HCT116 (cell line): ENCODE results near the gene NPFF. TPM values are rescaled to one million over a fixed set of nuclear protein-coding genes. Genes with fewer than 3 reads are reported as not detected.

ENCODE experiments used
- ATAC-seq: fragments of 200-7000 bp; cut with Tn5 transposase; 2 replicates; pipeline ENCODE4 v1.9.1; 2020; ENCODE audit warnings: mild to moderate bottlenecking, moderate library complexity
- BruUV-seq: library from RNA; stranded (reverse); fragments of 400-500 nt; replicated peaks from 2 replicates; lab custom pipeline; 2021; lab: Mats Ljungman, UMichigan
- CTCF ChIA-PET: fragments of 300-600 bp; sonication (Branson Sonifier 250); formaldehyde crosslinking; loops from one replicate; lab custom pipeline; 2021; ENCODE audit warnings: antibody characterized with exemption; lab: Charles Lee
- POLR2A ChIA-PET: fragments of 300-600, 350-600 bp; sonication (Branson Sonifier 250); formaldehyde crosslinking; loops from one replicate; lab custom pipeline; 2021; ENCODE audit warnings: antibody characterized with exemption; lab: Charles Lee
- RAD21 ChIA-PET, 2 experiments: fragments of 300-600 bp; sonication (Branson Sonifier 250); formaldehyde crosslinking; loops; one replicate each; lab custom pipeline; 2023; ENCODE audit warnings: low total read pairs in 2 of 2; ENCODE audit not compliant: uncharacterized antibody in 2 of 2, unreplicated experiment in 2 of 2, low non-redundant PET in 1 of 2; lab: Charles Lee
- DNase-seq: peaks from one replicate; pipeline ENCODE4 v3.0.0-alpha.2; 2010; ENCODE audit warnings: low read depth, low spot score
- H2AFZ ChIP-seq: fragments of 200-600 bp; shearing (Covaris generic), sonication (generic); 2 replicates; pipeline ENCODE4 v1.6.1; 2017; ENCODE audit warnings: low read depth, mixed run types, mixed read lengths, antibody characterized with exemption, low read length; ENCODE audit not compliant: poor library complexity, severe bottlenecking
- H3K27ac ChIP-seq: 2 replicates; pipeline ENCODE4 v1.5.1; 2012; ENCODE audit warnings: low read depth, low read length
- H3K27me3 ChIP-seq: fragments of 200-600 bp; sonication (generic); 2 replicates; pipeline ENCODE4 v1.6.1; 2016; ENCODE audit warnings: mixed run types, low read length, mixed read lengths; ENCODE audit not compliant: insufficient read depth
- H3K36me3 ChIP-seq, 2 experiments: fragments of 200-500 bp in 1 of 2; fragments of 200-600 bp in 1 of 2; sonication (Bioruptor generic) in 1 of 2; sonication (generic) in 1 of 2; 2 replicates each; pipeline versions ENCODE4 v1.5.1 to v1.6.1; 2014 to 2016; ENCODE audit warnings: low read length in 2 of 2, inconsistent platforms in 1 of 2, mixed read lengths in 1 of 2, mixed run types in 1 of 2; ENCODE audit not compliant: insufficient read depth in 2 of 2, control insufficient read depth in 1 of 2
- H3K4me1 ChIP-seq, 2 experiments: fragments of 200-600 bp in 1 of 2; sonication (generic) in 1 of 2; 2 replicates each; pipeline versions ENCODE4 v1.5.1 to v1.6.1; 2012 to 2017; ENCODE audit warnings: low read length in 2 of 2, inconsistent platforms in 1 of 2, mild to moderate bottlenecking in 1 of 2, mixed read lengths in 1 of 2, mixed run types in 1 of 2, moderate library complexity in 1 of 2; ENCODE audit not compliant: insufficient read depth in 2 of 2, control insufficient read depth in 1 of 2
- H3K4me2 ChIP-seq: fragments of 200-600 bp; sonication (generic); 2 replicates; pipeline ENCODE4 v1.6.1; 2017; ENCODE audit warnings: mixed run types, low read length, mixed read lengths
- H3K4me3 ChIP-seq, 2 experiments: fragments of 200-600 bp in 1 of 2; sonication (generic) in 1 of 2; replicated peaks in 1 of 2; 2 replicates each; pipeline ENCODE4 v1.5.1; 2011 to 2016; ENCODE audit warnings: low read length in 2 of 2, control low read depth in 1 of 2, low read depth in 1 of 2, mild to moderate bottlenecking in 1 of 2, mixed read lengths in 1 of 2, mixed run types in 1 of 2
- H3K79me2 ChIP-seq: fragments of 200-600 bp; sonication (generic); 2 replicates; pipeline ENCODE4 v1.6.1; 2017; ENCODE audit warnings: mild to moderate bottlenecking, mixed run types, low read length, moderate library complexity, mixed read lengths; ENCODE audit not compliant: insufficient read depth
- H3K9ac ChIP-seq: fragments of 200-600 bp; sonication (generic); 2 replicates; pipeline ENCODE4 v1.6.1; 2016; ENCODE audit warnings: low read length, mixed read lengths
- H3K9me2 ChIP-seq: fragments of 200-600 bp; sonication (generic), shearing (Covaris generic); 2 replicates; pipeline ENCODE4 v1.6.1; 2017; ENCODE audit warnings: mixed run types, mild to moderate bottlenecking, moderate library complexity; ENCODE audit not compliant: insufficient read depth
- H3K9me3 ChIP-seq, 2 experiments: fragments of 200-500 bp in 1 of 2; fragments of 200-600 bp in 1 of 2; sonication (Bioruptor generic) in 1 of 2; sonication (generic) in 1 of 2; 2 replicates each; pipeline ENCODE4 v1.6.1; 2014 to 2017; ENCODE audit warnings: low read length in 2 of 2, mixed read lengths in 2 of 2, inconsistent platforms in 1 of 2, low read depth in 1 of 2, mild to moderate bottlenecking in 1 of 2, mixed run types in 1 of 2, moderate library complexity in 1 of 2; ENCODE audit not compliant: control insufficient read depth in 1 of 2, insufficient read depth in 1 of 2
- H4K20me1 ChIP-seq: fragments of 200-600 bp; sonication (generic), shearing (Covaris generic); 2 replicates; pipeline ENCODE4 v1.6.1; 2017; ENCODE audit warnings: mixed run types, mild to moderate bottlenecking, moderate library complexity; ENCODE audit not compliant: insufficient read depth
- CEBPB ChIP-seq: IDR thresholded peaks from 2 replicates; pipeline ENCODE4 v1.6.1; 2012; ENCODE audit warnings: low read depth
- ELF1 ChIP-seq: IDR thresholded peaks from 2 replicates; pipeline ENCODE4 v1.6.1; 2012; ENCODE audit warnings: low read depth, borderline replicate concordance
- EZH2 ChIP-seq: fragments of 200-600 bp; sonication (generic); IDR thresholded peaks from 2 replicates; pipeline ENCODE4 v1.6.1; 2017; ENCODE audit warnings: antibody characterized with exemption, mixed run types
- FOSL1 ChIP-seq: IDR thresholded peaks from 2 replicates; pipeline ENCODE4 v1.6.1; 2012; ENCODE audit warnings: low read depth
- POLR2A ChIP-seq: IDR thresholded peaks from 2 replicates; pipeline ENCODE4 v1.7.0; 2011; ENCODE audit warnings: borderline replicate concordance; ENCODE audit not compliant: insufficient read depth, insufficient read length; ENCODE audit errors: extremely low read depth
- POLR2AphosphoS5 ChIP-seq: IDR thresholded peaks from 2 replicates; pipeline ENCODE4 v1.6.1; 2011; ENCODE audit warnings: mild to moderate bottlenecking, low read depth, low read length, moderate library complexity
- SP1 ChIP-seq: IDR thresholded peaks from 2 replicates; pipeline ENCODE4 v1.6.1; 2012; ENCODE audit warnings: low read depth
- SRF ChIP-seq: IDR thresholded peaks from 2 replicates; pipeline ENCODE4 v1.6.1; 2012; ENCODE audit warnings: low read depth
- TCF7L2 ChIP-seq: IDR thresholded peaks from 2 replicates; pipeline ENCODE4 v1.7.0; 2011; ENCODE audit warnings: borderline replicate concordance, inconsistent platforms; ENCODE audit not compliant: insufficient read depth, insufficient read length; ENCODE audit errors: extremely low read depth
- YY1 ChIP-seq: IDR thresholded peaks from 2 replicates; pipeline ENCODE4 v1.6.1; 2011; ENCODE audit warnings: low read length, low read depth, moderate library complexity, mild to moderate bottlenecking; ENCODE audit not compliant: insufficient replicate concordance; ENCODE audit errors: extremely low read depth
- ZFX ChIP-seq: fragments of 450-650 bp; IDR thresholded peaks from 2 replicates; pipeline ENCODE4 v1.6.1; 2017
- intact Hi-C: fragments of 100-400 bp; cut with micrococcal nuclease; formaldehyde crosslinking; loops from 2 replicates; pipeline ENCODE4 v1.10.0; 2022
- total RNA-seq: library from RNA; stranded (reverse); gene quantifications from one replicate; pipeline ENCODE4 v1.2.1, GENCODE V29; 2021; ENCODE audit not compliant: unreplicated experiment
- TF ChIP-seq, protein P1 (sequence below): IDR thresholded peaks from 2 replicates; pipeline ENCODE4 v1.6.1; 2011; ENCODE audit warnings: mild to moderate bottlenecking, low read length, moderate library complexity; ENCODE audit not compliant: insufficient replicate concordance; ENCODE audit errors: extremely low read depth
- TF ChIP-seq, protein P2 (sequence below): IDR thresholded peaks from 2 replicates; pipeline ENCODE4 v1.6.1; 2012; ENCODE audit warnings: low read depth

NPFF gene
- total RNA-seq, 1 experiment from 2014 or later: not detected

DNA sequence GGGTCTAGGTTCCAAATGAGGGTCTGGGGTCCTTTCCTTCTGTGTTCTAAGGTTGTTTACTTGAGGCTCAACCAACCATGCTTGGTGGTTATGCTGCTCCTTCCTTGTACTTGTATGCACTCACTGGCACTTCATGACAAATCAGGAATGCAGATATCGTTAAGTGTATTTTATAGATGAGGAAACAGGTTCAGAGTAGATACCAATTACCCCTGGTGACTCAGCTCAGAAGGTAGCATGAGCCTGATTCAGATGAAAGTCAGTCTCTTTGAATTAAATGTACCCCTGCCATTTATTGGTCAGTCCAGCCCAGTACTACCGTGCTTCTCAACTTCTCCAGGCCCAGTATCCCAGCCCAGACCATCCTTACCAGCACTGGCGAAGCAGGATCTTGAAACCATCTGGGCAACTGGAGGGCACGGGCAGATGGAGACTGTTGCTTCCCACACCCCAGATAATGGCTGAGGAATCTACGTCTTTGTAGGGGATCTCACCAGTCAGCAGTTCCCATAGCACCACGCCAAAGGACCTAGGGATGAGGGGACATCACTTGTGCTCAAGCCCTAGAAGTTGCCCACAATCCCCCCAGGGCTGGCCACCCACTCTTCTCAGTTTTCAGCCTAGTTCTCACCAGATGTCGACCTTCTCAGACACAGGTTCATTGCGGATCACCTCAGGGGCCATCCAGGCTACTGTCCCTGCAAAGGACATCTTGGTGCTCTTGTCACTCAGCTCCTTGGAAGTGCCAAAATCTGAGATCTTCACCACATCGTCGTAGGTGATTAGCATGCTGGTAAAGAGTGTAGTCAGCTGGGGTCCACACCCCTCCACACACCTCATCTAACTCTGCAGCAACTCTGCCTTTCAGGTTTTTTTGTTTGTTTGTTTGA, 22.4 kb downstream of the NPFF start (continued):
- TF ChIP-seq, protein P1, sequence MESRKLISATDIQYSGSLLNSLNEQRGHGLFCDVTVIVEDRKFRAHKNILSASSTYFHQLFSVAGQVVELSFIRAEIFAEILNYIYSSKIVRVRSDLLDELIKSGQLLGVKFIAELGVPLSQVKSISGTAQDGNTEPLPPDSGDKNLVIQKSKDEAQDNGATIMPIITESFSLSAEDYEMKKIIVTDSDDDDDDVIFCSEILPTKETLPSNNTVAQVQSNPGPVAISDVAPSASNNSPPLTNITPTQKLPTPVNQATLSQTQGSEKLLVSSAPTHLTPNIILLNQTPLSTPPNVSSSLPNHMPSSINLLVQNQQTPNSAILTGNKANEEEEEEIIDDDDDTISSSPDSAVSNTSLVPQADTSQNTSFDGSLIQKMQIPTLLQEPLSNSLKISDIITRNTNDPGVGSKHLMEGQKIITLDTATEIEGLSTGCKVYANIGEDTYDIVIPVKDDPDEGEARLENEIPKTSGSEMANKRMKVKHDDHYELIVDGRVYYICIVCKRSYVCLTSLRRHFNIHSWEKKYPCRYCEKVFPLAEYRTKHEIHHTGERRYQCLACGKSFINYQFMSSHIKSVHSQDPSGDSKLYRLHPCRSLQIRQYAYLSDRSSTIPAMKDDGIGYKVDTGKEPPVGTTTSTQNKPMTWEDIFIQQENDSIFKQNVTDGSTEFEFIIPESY: no peak
- TF ChIP-seq YY1 (no peak), FOSL1 (no peak), SP1 (no peak)

DNA sequence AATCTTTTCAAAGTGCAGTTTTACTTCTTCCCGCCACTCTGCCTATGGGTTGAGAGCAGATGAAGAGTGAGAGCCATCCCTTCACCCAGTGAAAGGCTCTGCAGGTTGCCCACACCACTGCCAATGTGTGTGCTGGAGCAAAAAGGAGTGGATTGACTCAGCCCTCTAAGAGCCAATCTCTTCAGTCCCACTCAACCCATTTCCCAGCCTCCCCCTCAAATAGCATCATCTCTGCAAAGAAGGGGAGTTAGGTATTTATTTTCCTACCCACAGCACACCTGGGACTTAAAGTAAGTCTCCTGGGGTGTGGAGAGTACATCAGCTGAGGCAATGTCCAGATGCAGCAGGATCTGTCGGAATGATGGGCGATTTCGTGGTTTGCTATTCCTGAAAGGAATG, 23.3 kb downstream of the NPFF start:
- RAD21 ChIA-PET: no interaction called here
- intact Hi-C loops: no loop called here

More for the DNA sequence above, 23.3 kb downstream of the NPFF start:
- no peak overlapping the region for H3K27ac ChIP-seq
- no peak overlapping the region for H3K4me3 ChIP-seq
- POLR2A ChIA-PET: interaction anchor here (0.9 to 1.1 kb wide), 2 partner anchors 8 to 104 kb away, joined by 3 to 5 read pairs; partner anchors contain the start of gene SP1
- ATAC-seq (no peak), DNase-seq (no peak)
- no peak overlapping the region for H3K9ac ChIP-seq
- peaks cover 19% of the 10 kb centered on the region for H3K79me2 ChIP-seq
- no peak for TF ChIP-seq EZH2
- TF ChIP-seq POLR2A: no peak
- TF ChIP-seq CEBPB: no peak
- no peak for TF ChIP-seq TCF7L2
- TF ChIP-seq SP1: no peak
- TF ChIP-seq, protein P1: no peak
- TF ChIP-seq SRF: no peak
- TF ChIP-seq ELF1: no peak
- TF ChIP-seq, protein P2, sequence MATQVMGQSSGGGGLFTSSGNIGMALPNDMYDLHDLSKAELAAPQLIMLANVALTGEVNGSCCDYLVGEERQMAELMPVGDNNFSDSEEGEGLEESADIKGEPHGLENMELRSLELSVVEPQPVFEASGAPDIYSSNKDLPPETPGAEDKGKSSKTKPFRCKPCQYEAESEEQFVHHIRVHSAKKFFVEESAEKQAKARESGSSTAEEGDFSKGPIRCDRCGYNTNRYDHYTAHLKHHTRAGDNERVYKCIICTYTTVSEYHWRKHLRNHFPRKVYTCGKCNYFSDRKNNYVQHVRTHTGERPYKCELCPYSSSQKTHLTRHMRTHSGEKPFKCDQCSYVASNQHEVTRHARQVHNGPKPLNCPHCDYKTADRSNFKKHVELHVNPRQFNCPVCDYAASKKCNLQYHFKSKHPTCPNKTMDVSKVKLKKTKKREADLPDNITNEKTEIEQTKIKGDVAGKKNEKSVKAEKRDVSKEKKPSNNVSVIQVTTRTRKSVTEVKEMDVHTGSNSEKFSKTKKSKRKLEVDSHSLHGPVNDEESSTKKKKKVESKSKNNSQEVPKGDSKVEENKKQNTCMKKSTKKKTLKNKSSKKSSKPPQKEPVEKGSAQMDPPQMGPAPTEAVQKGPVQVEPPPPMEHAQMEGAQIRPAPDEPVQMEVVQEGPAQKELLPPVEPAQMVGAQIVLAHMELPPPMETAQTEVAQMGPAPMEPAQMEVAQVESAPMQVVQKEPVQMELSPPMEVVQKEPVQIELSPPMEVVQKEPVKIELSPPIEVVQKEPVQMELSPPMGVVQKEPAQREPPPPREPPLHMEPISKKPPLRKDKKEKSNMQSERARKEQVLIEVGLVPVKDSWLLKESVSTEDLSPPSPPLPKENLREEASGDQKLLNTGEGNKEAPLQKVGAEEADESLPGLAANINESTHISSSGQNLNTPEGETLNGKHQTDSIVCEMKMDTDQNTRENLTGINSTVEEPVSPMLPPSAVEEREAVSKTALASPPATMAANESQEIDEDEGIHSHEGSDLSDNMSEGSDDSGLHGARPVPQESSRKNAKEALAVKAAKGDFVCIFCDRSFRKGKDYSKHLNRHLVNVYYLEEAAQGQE: no peak
- no peak for TF ChIP-seq POLR2AphosphoS5
- TF ChIP-seq ZFX: no peak
- H2AFZ ChIP-seq: no peak overlapping the region
- CTCF ChIA-PET: no interaction called here
- H3K9me3 ChIP-seq: no peaks in the 10 kb centered on the region
- no peaks in the 10 kb centered on the region for H3K9me2 ChIP-seq
- H4K20me1 ChIP-seq: peaks cover 12% of the 10 kb centered on the region; the same call in 1 of the 2 replicates
- H3K4me1 ChIP-seq: peaks cover 0 to 29% of the 10 kb centered on the region in 2 experiments; a peak in 2 of 4 replicates
- no peak overlapping the region for H3K4me2 ChIP-seq
- BruUV-seq: no TSS peak
- H3K36me3 ChIP-seq: peaks cover 35 to 53% of the 10 kb centered on the region in 2 experiments
- H3K27me3 ChIP-seq: no peaks in the 10 kb centered on the region
